A673 (cell line): ENCODE data around the gene ELP4.
"Not testable (repeated sequence)": the region's sequence is repeated elsewhere in the genome, so short reads cannot be mapped to it uniquely, and the experiment has no call there.

Experiments
- EZH2 ChIP-seq: fragments of 200-600 bp; sonication (generic); IDR thresholded peaks from 2 replicates; pipeline ENCODE4 v1.6.1; 2017; ENCODE audit warnings: borderline replicate concordance, low read depth, mild to moderate bottlenecking, mixed read lengths, antibody characterized with exemption, low read length; ENCODE audit not compliant: poor library complexity, severe bottlenecking
- TF ChIP-seq, protein P1 (sequence below): fragments of 300-800, 200-600 bp; sonication (generic); conservative IDR thresholded peaks from 2 replicates; pipeline ENCODE4 v1.5.1; 2017; ENCODE audit warnings: low read depth, mild to moderate bottlenecking, antibody characterized with exemption, low read length, moderate library complexity, mixed read lengths

DNA sequence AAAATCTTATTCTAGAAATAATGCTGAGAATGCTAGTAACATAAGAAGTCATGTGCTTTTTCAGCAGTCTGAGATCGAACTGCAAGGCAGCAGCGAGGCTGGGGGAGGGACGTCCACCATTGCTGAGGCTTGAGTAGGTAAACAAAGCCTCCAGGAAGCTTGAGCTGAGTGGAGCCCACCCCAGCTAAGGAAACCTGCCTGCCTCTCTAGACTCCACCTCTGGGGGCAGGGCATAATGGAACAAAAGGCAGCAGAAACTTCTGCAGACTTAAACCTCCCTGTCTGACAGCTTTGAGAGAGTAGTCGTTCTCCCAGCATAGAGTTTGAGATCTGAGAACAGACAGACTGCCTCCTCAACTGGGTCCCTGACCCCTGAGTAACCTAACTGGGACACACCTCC, 64.6 kb downstream of the ELP4 start:
- TF ChIP-seq, protein P1, sequence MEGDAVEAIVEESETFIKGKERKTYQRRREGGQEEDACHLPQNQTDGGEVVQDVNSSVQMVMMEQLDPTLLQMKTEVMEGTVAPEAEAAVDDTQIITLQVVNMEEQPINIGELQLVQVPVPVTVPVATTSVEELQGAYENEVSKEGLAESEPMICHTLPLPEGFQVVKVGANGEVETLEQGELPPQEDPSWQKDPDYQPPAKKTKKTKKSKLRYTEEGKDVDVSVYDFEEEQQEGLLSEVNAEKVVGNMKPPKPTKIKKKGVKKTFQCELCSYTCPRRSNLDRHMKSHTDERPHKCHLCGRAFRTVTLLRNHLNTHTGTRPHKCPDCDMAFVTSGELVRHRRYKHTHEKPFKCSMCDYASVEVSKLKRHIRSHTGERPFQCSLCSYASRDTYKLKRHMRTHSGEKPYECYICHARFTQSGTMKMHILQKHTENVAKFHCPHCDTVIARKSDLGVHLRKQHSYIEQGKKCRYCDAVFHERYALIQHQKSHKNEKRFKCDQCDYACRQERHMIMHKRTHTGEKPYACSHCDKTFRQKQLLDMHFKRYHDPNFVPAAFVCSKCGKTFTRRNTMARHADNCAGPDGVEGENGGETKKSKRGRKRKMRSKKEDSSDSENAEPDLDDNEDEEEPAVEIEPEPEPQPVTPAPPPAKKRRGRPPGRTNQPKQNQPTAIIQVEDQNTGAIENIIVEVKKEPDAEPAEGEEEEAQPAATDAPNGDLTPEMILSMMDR = not testable (repeated sequence)
- not testable (repeated sequence) for TF ChIP-seq EZH2
